ENCODE data around the gene RGN.
"Not testable (repeated sequence)": the region's sequence is repeated elsewhere in the genome, so short reads cannot be mapped to it uniquely, and the experiment has no call there.

Gene RGN

GRCh38 chrX:47124466-47124865 is 46.2 kb downstream of the RGN start:
- DNase-seq = not testable (repeated sequence)

- peak; percentile 94 for DNase-seq
These were observed 51.1 kb downstream of the RGN start for GRCh38 chrX:47129157-47129898.

GRCh38 chrX:47129899-47130358 is 51.7 kb downstream of the RGN start:
- DNase-seq = no peak

- no peak for DNase-seq
These were observed 55.2 kb downstream of the RGN start for GRCh38 chrX:47133493-47133892.

GRCh38 chrX:47135650-47136049 is 57.4 kb downstream of the RGN start:
- DNase-seq = not testable (repeated sequence)

- DNase-seq = no peak
These were observed 59.9 kb downstream of the RGN start for GRCh38 chrX:47138171-47138570.
